ENCODE data around the gene LYVE1.

GRCh38 chr11:10580623-10581022 is 12.2 kb upstream of the LYVE1 start:
- TF ChIP-seq SP1 (IDR thresholded peaks at IDR 0.05) (no peak), SP1 (CRISPR knock-in tag; IDR thresholded peaks at IDR 0.05) (no peak), ZBTB33 (CRISPR knock-in tag; IDR thresholded peaks at IDR 0.05) (no peak), REST (IDR thresholded peaks at IDR 0.05; ENCODE audit: borderline replicate concordance in 1 of 2, low read depth in 1 of 2, low read length in 2 of 2) (no peak), CTCF (CRISPR knock-in tag; IDR thresholded peaks at IDR 0.05) (no peak)

All from HepG2 (cell line).